ES-I3 (cell line): ENCODE data around the gene DCXR.

Source experiments
- H3K36me3 ChIP-seq: 2 replicates; pipeline ENCODE4 v1.6.1; 2013; ENCODE audit warnings: mild to moderate bottlenecking, low read length, control low read depth, moderate library complexity; ENCODE audit not compliant: insufficient read depth
- H3K4me1 ChIP-seq: 2 replicates; pipeline ENCODE4 v1.6.1; 2013; ENCODE audit warnings: mild to moderate bottlenecking, control low read depth, low read length; ENCODE audit not compliant: insufficient read depth
- H3K9ac ChIP-seq: 2 replicates; pipeline ENCODE4 v1.6.1; 2013; ENCODE audit warnings: low read depth, mild to moderate bottlenecking, low read length, moderate library complexity
- H3K9me3 ChIP-seq: 2 replicates; pipeline ENCODE4 v1.6.1; 2013; ENCODE audit warnings: mild to moderate bottlenecking, low read length, moderate library complexity; ENCODE audit not compliant: control insufficient read depth, insufficient read depth

The DCXR gene

GRCh38 chr17:82053556-82054263 is 16.2 kb upstream of the DCXR start:
- Histone ChIP-seq H3K4me1 (no peaks in the 10 kb centered on the region; the same call in 1 of the 2 replicates), H3K9me3 (no peaks in the 10 kb centered on the region), H3K9ac (no peak overlapping the region), H3K36me3 (peaks cover 7% of the 10 kb centered on the region; the same call in 1 of the 2 replicates)

GRCh38 chr17:82053130-82053529 is 15.6 kb upstream of the DCXR start:
- Histone ChIP-seq H3K9me3 (no peaks in the 10 kb centered on the region), H3K4me1 (no peaks in the 10 kb centered on the region; the same call in 1 of the 2 replicates), H3K36me3 (peaks cover 7% of the 10 kb centered on the region; the same call in 1 of the 2 replicates), H3K9ac (no peak overlapping the region)

- Histone ChIP-seq H3K36me3 (peaks cover 5% of the 10 kb centered on the region), H3K9me3 (no peaks in the 10 kb centered on the region), H3K4me1 (no peaks in the 10 kb centered on the region; the same call in 1 of the 2 replicates), H3K9ac (peak overlapping the region; percentile 61)
These were observed 15.2 kb upstream of the DCXR start for GRCh38 chr17:82052638-82053059.

GRCh38 chr17:82051776-82052637 is 14.5 kb upstream of the DCXR start, which contains the start of the genes GPS1 and RFNG:
Gene GPS1, plus strand, starts transcription at chr17:82051898. Its CDS starts 34 bp downstream, at chr17:82051932.
Gene RFNG, minus strand, starts transcription at chr17:82051811. Its CDS starts 45 bp downstream, at chr17:82051766.
- Histone ChIP-seq H3K9me3 (no peaks in the 10 kb centered on the region), H3K4me1 (no peaks in the 10 kb centered on the region; the same call in 1 of the 2 replicates), H3K9ac (peak within 1 kb of the TSS; percentile 64), H3K36me3 (peaks cover 5% of the 10 kb centered on the region)

GRCh38 chr17:82050761-82051641 is 13.5 kb upstream of the DCXR start:
- Histone ChIP-seq H3K9ac (peak overlapping the region; percentile 64), H3K36me3 (peaks cover 5% of the 10 kb centered on the region), H3K9me3 (no peaks in the 10 kb centered on the region), H3K4me1 (no peaks in the 10 kb centered on the region; the same call in 1 of the 2 replicates)

- peak overlapping the region; percentile 64; the same call in 1 of the 2 replicates for H3K9ac ChIP-seq
- H3K9me3 ChIP-seq: no peaks in the 10 kb centered on the region
- H3K36me3 ChIP-seq: peaks cover 5% of the 10 kb centered on the region
- no peaks in the 10 kb centered on the region; the same call in 1 of the 2 replicates for H3K4me1 ChIP-seq
These were observed 12.8 kb upstream of the DCXR start for GRCh38 chr17:82050152-82050760.

- Histone ChIP-seq H3K9me3 (no peaks in the 10 kb centered on the region), H3K36me3 (peaks cover 2% of the 10 kb centered on the region; the same call in 1 of the 2 replicates), H3K4me1 (no peaks in the 10 kb centered on the region; the same call in 1 of the 2 replicates), H3K9ac (no peak overlapping the region)
These were observed 12.0 kb upstream of the DCXR start for GRCh38 chr17:82049521-82049971.

GRCh38 chr17:82049106-82049505 is 11.6 kb upstream of the DCXR start:
- peaks cover 2% of the 10 kb centered on the region; the same call in 1 of the 2 replicates for H3K36me3 ChIP-seq
- H3K9me3 ChIP-seq: no peaks in the 10 kb centered on the region
- no peaks in the 10 kb centered on the region; the same call in 1 of the 2 replicates for H3K4me1 ChIP-seq
- H3K9ac ChIP-seq: no peak overlapping the region

- Histone ChIP-seq H3K9ac (no peak overlapping the region), H3K36me3 (peaks cover 2% of the 10 kb centered on the region; the same call in 1 of the 2 replicates), H3K9me3 (no peaks in the 10 kb centered on the region), H3K4me1 (peaks cover 5% of the 10 kb centered on the region; the same call in 1 of the 2 replicates)
These were observed 11.1 kb upstream of the DCXR start for GRCh38 chr17:82048571-82048971.

GRCh38 chr17:82047914-82048570 is 10.5 kb upstream of the DCXR start:
- H3K4me1 ChIP-seq: peaks cover 10% of the 10 kb centered on the region; the same call in 1 of the 2 replicates
- H3K36me3 ChIP-seq: peaks cover 2% of the 10 kb centered on the region; the same call in 1 of the 2 replicates
- no peaks in the 10 kb centered on the region for H3K9me3 ChIP-seq
- no peak overlapping the region for H3K9ac ChIP-seq

- Histone ChIP-seq H3K4me1 (peaks cover 13% of the 10 kb centered on the region; the same call in 1 of the 2 replicates), H3K36me3 (peaks cover 2% of the 10 kb centered on the region; the same call in 1 of the 2 replicates), H3K9ac (no peak overlapping the region)
These were observed 9.9 kb upstream of the DCXR start for GRCh38 chr17:82047379-82047778.

GRCh38 chr17:82046903-82047302 is 9.4 kb upstream of the DCXR start:
- no peak overlapping the region for H3K9ac ChIP-seq
- no peaks in the 10 kb centered on the region for H3K9me3 ChIP-seq

More at GRCh38 chr17:82047379-82047778, 9.9 kb upstream of the DCXR start:
- no peaks in the 10 kb centered on the region for H3K9me3 ChIP-seq

More at GRCh38 chr17:82046903-82047302, 9.4 kb upstream of the DCXR start:
- peaks cover 13% of the 10 kb centered on the region; the same call in 1 of the 2 replicates for H3K4me1 ChIP-seq
- peaks cover 2% of the 10 kb centered on the region; the same call in 1 of the 2 replicates for H3K36me3 ChIP-seq
